Liver (tissue), 9 donors: ENCODE measurements around the gene ARHGAP32. TPM values are rescaled to one million over a fixed set of nuclear protein-coding genes. Genes with fewer than 3 reads are reported as not detected.

Experiments used
- DNase-seq: peaks from one replicate; pipeline ENCODE4 v3.0.0-alpha.2; 2017; ENCODE audit warnings: low spot score
- H3K27ac ChIP-seq, 2 donors: one replicate each; pipeline ENCODE4 v1.7.0; 2013; ENCODE audit warnings: inconsistent platforms in 2 of 2, low read length in 2 of 2, control low read depth in 1 of 2, low read depth in 1 of 2, mild to moderate bottlenecking in 1 of 2
- H3K27me3 ChIP-seq, 4 donors: one replicate each; pipeline versions ENCODE4 v1.6.1 to v1.7.0; 2013; ENCODE audit warnings: low read length in 3 of 4, inconsistent platforms in 1 of 4, mild to moderate bottlenecking in 1 of 4, moderate library complexity in 1 of 4; ENCODE audit not compliant: control insufficient read depth in 4 of 4, insufficient read depth in 4 of 4
- H3K36me3 ChIP-seq, 4 donors: one replicate each; pipeline versions ENCODE4 v1.6.1 to v1.7.0; 2013; ENCODE audit warnings: low read length in 3 of 4, mild to moderate bottlenecking in 3 of 4, low read depth in 1 of 4, moderate library complexity in 1 of 4; ENCODE audit not compliant: control insufficient read depth in 4 of 4, insufficient read depth in 3 of 4
- H3K4me1 ChIP-seq, 4 donors: one replicate each; pipeline versions ENCODE4 v1.6.1 to v1.7.0; 2013; ENCODE audit warnings: low read length in 3 of 4, mild to moderate bottlenecking in 3 of 4, moderate library complexity in 1 of 4; ENCODE audit not compliant: control insufficient read depth in 4 of 4, insufficient read depth in 4 of 4
- H3K4me3 ChIP-seq, 3 donors: one replicate each; pipeline versions ENCODE4 v1.6.1 to v1.7.0; 2013; ENCODE audit warnings: low read length in 3 of 3, control low read depth in 1 of 3, low read depth in 1 of 3, mild to moderate bottlenecking in 1 of 3
- H3K9ac ChIP-seq, 2 donors: one replicate each; pipeline ENCODE4 v1.7.0; 2013; ENCODE audit warnings: low read length in 2 of 2, mild to moderate bottlenecking in 2 of 2, moderate library complexity in 2 of 2, control low read depth in 1 of 2, low read depth in 1 of 2
- H3K9me3 ChIP-seq, 4 donors: one replicate each; pipeline versions ENCODE4 v1.6.1 to v1.7.0; 2013; ENCODE audit warnings: low read length in 3 of 4; ENCODE audit not compliant: control insufficient read depth in 4 of 4
- ATF3 ChIP-seq: IDR thresholded peaks from 2 replicates; pipeline ENCODE4 v1.6.1; 2016; ENCODE audit warnings: antibody characterized with exemption
- CTCF ChIP-seq: fragments of 150-350 bp; IDR thresholded peaks from 2 replicates; pipeline ENCODE4 v1.5.1; 2017; ENCODE audit warnings: improper control_type of control experiment, low read depth, low read length; ENCODE audit not compliant: missing input control
- EGR1 ChIP-seq, 2 donors: IDR thresholded peaks; 2 replicates each; pipeline ENCODE4 v1.6.1; 2016 to 2018; ENCODE audit warnings: antibody characterized with exemption in 2 of 2, low read depth in 2 of 2
- FOXA1 ChIP-seq: IDR thresholded peaks from 2 replicates; pipeline ENCODE4 v1.6.1; 2016; ENCODE audit warnings: antibody characterized with exemption
- GABPA ChIP-seq, 2 donors: IDR thresholded peaks in 1 of 2; conservative IDR thresholded peaks in 1 of 2; 2 replicates each; pipeline ENCODE4 v1.6.1; 2016; ENCODE audit warnings: antibody characterized with exemption in 2 of 2, mild to moderate bottlenecking in 1 of 2, moderate library complexity in 1 of 2
- HNF4A ChIP-seq, 2 donors: conservative IDR thresholded peaks; 2 replicates each; pipeline ENCODE4 v1.6.1; 2016; ENCODE audit warnings: antibody characterized with exemption in 2 of 2, mild to moderate bottlenecking in 2 of 2
- HNF4G ChIP-seq: IDR thresholded peaks from 2 replicates; pipeline ENCODE4 v1.6.1; 2016; ENCODE audit warnings: antibody characterized with exemption
- JUND ChIP-seq, 2 donors: IDR thresholded peaks; 2 replicates each; pipeline ENCODE4 v1.6.1; 2016; ENCODE audit warnings: antibody characterized with exemption in 2 of 2
- MAX ChIP-seq: IDR thresholded peaks from 2 replicates; pipeline ENCODE4 v1.6.1; 2016; ENCODE audit warnings: antibody characterized with exemption
- NR2F2 ChIP-seq: IDR thresholded peaks from 2 replicates; pipeline ENCODE4 v1.6.1; 2016; ENCODE audit warnings: antibody characterized with exemption
- RAD21 ChIP-seq, 2 donors: IDR thresholded peaks; 2 replicates each; pipeline ENCODE4 v1.6.1; 2016; ENCODE audit warnings: antibody characterized with exemption in 2 of 2, mild to moderate bottlenecking in 2 of 2
- REST ChIP-seq: IDR thresholded peaks from 2 replicates; pipeline ENCODE4 v1.6.1; 2016; ENCODE audit warnings: antibody characterized with exemption, mild to moderate bottlenecking
- RXRA ChIP-seq, 2 donors: IDR thresholded peaks; 2 replicates each; pipeline ENCODE4 v1.6.1; 2017 to 2018; ENCODE audit warnings: antibody characterized with exemption in 2 of 2, mild to moderate bottlenecking in 1 of 2
- SP1 ChIP-seq: IDR thresholded peaks from 2 replicates; pipeline ENCODE4 v1.6.1; 2018; ENCODE audit warnings: antibody characterized with exemption, mild to moderate bottlenecking
- TAF1 ChIP-seq: conservative IDR thresholded peaks from 2 replicates; pipeline ENCODE4 v1.6.1; 2016; ENCODE audit warnings: antibody characterized with exemption, mild to moderate bottlenecking
- YY1 ChIP-seq: IDR thresholded peaks from 2 replicates; pipeline ENCODE4 v1.6.1; 2016; ENCODE audit warnings: antibody characterized with exemption, mild to moderate bottlenecking
- ZBTB33 ChIP-seq: IDR thresholded peaks from 2 replicates; pipeline ENCODE4 v1.6.1; 2016; ENCODE audit warnings: antibody characterized with exemption
- WGBS: extraction: QIAGEN DNeasy Blood & Tissue Kit; methylation state at CpG from one replicate; pipeline ENCODE4 v1.1.7; 2013; 5-methylcytosine and 5-hydroxymethylcytosine counted together
- polyA plus RNA-seq, 2 donors: library from polyadenylated mRNA; stranded (reverse) in 1 of 2; unstranded in 1 of 2; fragments of 200-250 nt in 1 of 2; fragments of >200 nt in 1 of 2; fragmentation: Nextera tagmentation in 1 of 2; extraction: Ambion mirVana in 1 of 2; gene quantifications; one replicate each; pipeline versions ENCODE4 v1.2.1 to v1.2.3, GENCODE V29; 2013 to 2015
- total RNA-seq, 2 donors: library from RNA; depleted of rRNA; stranded (reverse); fragments of >200 nt; gene quantifications; one replicate each; pipeline ENCODE4 v1.2.3, GENCODE V29; 2014
- donor health status: healthy.
- donor health status: healthy.
- donor health status: healthy.
- donor health status: healthy.
- donor health status: healthy.

ARHGAP32 gene
- total and polyA plus RNA-seq, 4 donors = 1.8 to 13.1 (median 2.6) TPM

- WGBS = 85% methylated on average over 4 of the region's 4 CpGs
- Histone ChIP-seq H3K4me1 (no peaks in the 10 kb centered on the region), H3K9ac (no peak overlapping the region), H3K4me3 (no peak overlapping the region), H3K27ac (no peak overlapping the region), H3K9me3 (no peaks in the 10 kb centered on the region), H3K27me3 (no peaks in the 10 kb centered on the region), H3K36me3 (peaks cover 0 to 6% (median 0%) of the 10 kb centered on the region in 4 donors)
- TF ChIP-seq GABPA (IDR thresholded peaks at IDR 0.05 in 1 of 2, conservative IDR thresholded peaks at IDR 0.05 in 1 of 2) (no peak), JUND (IDR thresholded peaks at IDR 0.05) (no peak), FOXA1 (no peak)
- no peak for DNase-seq
Measured at GRCh38 chr11:129048911-129049310, 143.2 kb downstream of the ARHGAP32 start.

- Histone ChIP-seq H3K9ac (no peak overlapping the region), H3K4me3 (no peak overlapping the region), H3K27ac (no peak overlapping the region), H3K36me3 (peaks cover 0 to 6% (median 2%) of the 10 kb centered on the region in 4 donors), H3K9me3 (no peaks in the 10 kb centered on the region), H3K27me3 (no peaks in the 10 kb centered on the region), H3K4me1 (no peaks in the 10 kb centered on the region)
- DNase-seq = no peak
- TF ChIP-seq JUND (IDR thresholded peaks at IDR 0.05) (no peak), NR2F2 (no peak), MAX (no peak), ATF3 (no peak), TAF1 (no peak), ZBTB33 (no peak), RAD21 (IDR thresholded peaks at IDR 0.05) (no peak), EGR1 (IDR thresholded peaks at IDR 0.05; ENCODE audit: low read depth in 2 of 2) (no peak), RXRA (IDR thresholded peaks at IDR 0.05) (no peak), GABPA (IDR thresholded peaks at IDR 0.05 in 1 of 2, conservative IDR thresholded peaks at IDR 0.05 in 1 of 2) (no peak), SP1 (no peak), FOXA1 (no peak), CTCF (no peak), HNF4G (no peak), YY1 (no peak), REST (no peak), HNF4A (conservative IDR thresholded peaks at IDR 0.05) (no peak)
- WGBS = 94% methylated on average over 5 of the region's 5 CpGs
Measured at GRCh38 chr11:129045150-129045549, 147.0 kb downstream of the ARHGAP32 start.
